ENCODE data around the gene PDK1.

- TF ChIP-seq POLR2AphosphoS5 (IDR thresholded peaks at IDR 0.05) (no peak), CTCF (IDR thresholded peaks at IDR 0.05) (no peak), POLR2A (IDR thresholded peaks at IDR 0.05) (no peak)
Observed at GRCh38 chr2:172578054-172578453, 22.2 kb downstream of the PDK1 start.

Data from transverse colon (tissue), 4 donors.